AG09319 (cell line): ENCODE measurements around the gene HBQ1.
"Not testable (repeated sequence)": the region's sequence is repeated elsewhere in the genome, so short reads cannot be mapped to it uniquely, and the experiment has no call there.

Experiments
- DNase-seq: peaks from one replicate; pipeline ENCODE4 v3.0.0-alpha.2; 2010; ENCODE audit warnings: low read depth; ENCODE audit errors: extremely low read depth
- CTCF ChIP-seq: IDR thresholded peaks from 2 replicates; pipeline ENCODE4 v1.5.1; 2011; ENCODE audit warnings: low read depth, mild to moderate bottlenecking, inconsistent platforms, low read length, moderate library complexity

Gene HBQ1

DNA sequence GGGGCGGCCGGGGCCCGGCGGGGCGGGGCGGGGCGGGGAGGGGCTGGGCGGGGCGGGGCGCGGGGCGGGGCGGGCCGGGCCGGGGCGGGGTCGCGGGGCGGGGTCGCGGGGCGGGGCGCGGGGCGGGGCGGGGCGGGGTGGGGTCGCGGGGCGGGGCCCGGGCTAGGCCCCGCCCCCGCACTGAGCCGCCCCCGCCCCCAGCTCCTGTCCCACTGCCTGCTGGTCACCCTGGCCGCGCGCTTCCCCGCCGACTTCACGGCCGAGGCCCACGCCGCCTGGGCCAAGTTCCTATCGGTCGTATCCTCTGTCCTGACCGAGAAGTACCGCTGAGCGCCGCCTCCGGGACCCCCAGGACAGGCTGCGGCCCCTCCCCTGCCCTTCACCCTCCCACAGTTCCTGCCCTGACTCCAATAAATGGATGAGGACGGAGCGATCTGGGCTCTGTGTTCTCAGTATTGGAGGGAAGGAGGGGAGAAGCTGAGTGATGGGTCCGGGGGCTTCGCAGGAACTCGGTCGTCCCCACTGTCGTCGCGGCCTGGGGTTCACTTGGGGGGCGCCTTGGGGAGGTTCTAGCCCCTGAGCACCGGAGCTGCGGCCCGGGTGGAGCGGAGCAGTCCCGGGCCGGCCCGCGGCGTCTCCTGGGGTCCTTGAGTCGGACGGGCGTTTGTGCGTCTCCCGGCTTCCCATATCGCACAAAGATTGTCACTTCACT is 15.3 kb upstream of the HBQ1 start:
- TF ChIP-seq CTCF: no peak
- no peak for DNase-seq

- no peak for TF ChIP-seq CTCF
- DNase-seq: no peak
These were observed 14.5 kb upstream of the HBQ1 start, which contains the start of gene HBM for GRCh38 chr16:165539-166374. TSS of gene HBM (plus strand) at chr16:165978. CDS start at chr16:165998, 20 bp downstream.

DNA sequence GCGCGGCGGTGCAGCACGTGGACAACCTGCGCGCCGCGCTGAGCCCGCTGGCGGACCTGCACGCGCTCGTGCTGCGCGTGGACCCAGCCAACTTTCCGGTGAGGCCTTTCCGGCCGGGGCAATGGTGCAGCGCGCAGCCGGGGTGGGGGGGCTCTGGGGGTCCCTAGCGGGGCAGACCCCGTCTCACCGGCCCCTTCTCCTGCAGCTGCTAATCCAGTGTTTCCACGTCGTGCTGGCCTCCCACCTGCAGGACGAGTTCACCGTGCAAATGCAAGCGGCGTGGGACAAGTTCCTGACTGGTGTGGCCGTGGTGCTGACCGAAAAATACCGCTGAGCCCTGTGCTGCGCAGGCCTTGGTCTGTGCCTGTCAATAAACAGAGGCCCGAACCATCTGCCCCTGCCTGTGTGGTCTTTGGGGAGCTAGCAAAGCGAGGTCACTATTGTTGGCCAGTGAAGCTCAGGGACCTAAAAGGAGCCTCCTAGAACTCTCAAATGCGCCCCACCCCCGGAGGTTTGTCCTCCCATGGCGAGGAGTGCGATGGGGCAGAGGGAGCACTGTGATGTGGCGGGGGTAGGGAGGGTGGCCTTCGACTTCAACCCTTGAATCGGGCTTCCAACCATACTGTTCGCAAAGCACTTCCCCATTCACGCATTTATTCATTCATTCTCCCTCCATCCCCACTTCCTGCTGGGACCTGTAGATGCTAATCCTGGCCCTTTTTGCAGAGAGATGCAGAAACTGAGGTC is 13.7 kb upstream of the HBQ1 start:
- no peak for TF ChIP-seq CTCF
- no peak for DNase-seq

- DNase-seq: no peak
- TF ChIP-seq CTCF: no peak
These were observed 13.1 kb upstream of the HBQ1 start for GRCh38 chr16:167122-167690.

DNA sequence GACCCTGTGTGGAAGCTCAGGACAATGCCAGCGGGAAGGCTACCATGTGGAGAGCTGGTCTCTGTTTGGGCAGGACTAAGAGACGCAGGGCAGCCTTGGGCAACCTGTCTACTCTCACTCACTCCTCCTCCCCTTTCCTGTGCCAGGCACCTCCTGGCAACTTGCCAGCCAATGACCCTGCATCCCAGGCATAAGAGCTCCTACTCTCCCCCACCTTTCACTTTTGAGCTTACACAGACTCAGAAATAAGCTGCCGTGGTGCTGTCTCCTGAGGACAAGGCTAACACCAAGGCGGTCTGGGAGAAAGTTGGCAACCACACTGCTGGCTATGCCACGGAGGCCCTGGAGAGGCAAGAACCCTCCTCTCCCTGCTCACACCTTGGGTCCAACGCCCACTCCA is 11.8 kb upstream of the HBQ1 start:
- DNase-seq: no peak
- no peak for TF ChIP-seq CTCF

- TF ChIP-seq CTCF: no peak
These were observed 11.2 kb upstream of the HBQ1 start for GRCh38 chr16:169014-169413.

GRCh38 chr16:170088-170507 is 10.2 kb upstream of the HBQ1 start:
- DNase-seq: not testable (repeated sequence)

More at GRCh38 chr16:169014-169413, 11.2 kb upstream of the HBQ1 start:
- no peak for DNase-seq
